ENCODE data around the gene CPEB1.

CPEB1 gene

DNA sequence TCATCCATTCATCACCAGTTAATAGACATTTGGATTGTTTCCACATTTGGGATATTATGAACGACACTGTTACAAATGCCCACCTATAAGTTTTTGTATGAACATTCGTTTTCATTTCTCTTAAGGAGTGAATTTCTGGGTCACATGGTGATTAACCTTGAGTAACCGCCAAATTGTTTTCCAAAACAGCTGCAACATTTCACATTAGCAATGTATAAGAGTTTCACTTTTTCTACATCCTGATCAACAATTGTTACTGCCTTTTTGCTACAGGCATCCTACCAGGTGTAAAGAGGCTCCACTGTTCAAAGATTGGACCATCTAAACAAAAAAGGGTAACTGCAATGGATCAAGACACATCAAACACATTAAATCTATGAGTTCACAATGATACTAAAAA is 52.0 kb downstream of the CPEB1 start:
- POLR2A ChIA-PET (ENCODE audit: low non-redundant PET), result no interaction called here
- TF ChIP-seq, protein P1, sequence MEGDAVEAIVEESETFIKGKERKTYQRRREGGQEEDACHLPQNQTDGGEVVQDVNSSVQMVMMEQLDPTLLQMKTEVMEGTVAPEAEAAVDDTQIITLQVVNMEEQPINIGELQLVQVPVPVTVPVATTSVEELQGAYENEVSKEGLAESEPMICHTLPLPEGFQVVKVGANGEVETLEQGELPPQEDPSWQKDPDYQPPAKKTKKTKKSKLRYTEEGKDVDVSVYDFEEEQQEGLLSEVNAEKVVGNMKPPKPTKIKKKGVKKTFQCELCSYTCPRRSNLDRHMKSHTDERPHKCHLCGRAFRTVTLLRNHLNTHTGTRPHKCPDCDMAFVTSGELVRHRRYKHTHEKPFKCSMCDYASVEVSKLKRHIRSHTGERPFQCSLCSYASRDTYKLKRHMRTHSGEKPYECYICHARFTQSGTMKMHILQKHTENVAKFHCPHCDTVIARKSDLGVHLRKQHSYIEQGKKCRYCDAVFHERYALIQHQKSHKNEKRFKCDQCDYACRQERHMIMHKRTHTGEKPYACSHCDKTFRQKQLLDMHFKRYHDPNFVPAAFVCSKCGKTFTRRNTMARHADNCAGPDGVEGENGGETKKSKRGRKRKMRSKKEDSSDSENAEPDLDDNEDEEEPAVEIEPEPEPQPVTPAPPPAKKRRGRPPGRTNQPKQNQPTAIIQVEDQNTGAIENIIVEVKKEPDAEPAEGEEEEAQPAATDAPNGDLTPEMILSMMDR (conservative IDR thresholded peaks at IDR 0.05; ENCODE audit: low read depth), result no peak
- no peak for DNase-seq (ENCODE audit: low spot score)
- CTCF ChIA-PET, result interaction anchor here (0.7 kb wide), 1 partner anchor 36 kb away, joined by 3 read pairs; no protein-coding TSS in a partner anchor
- H3K27ac ChIP-seq, result no peak overlapping the region

DNA sequence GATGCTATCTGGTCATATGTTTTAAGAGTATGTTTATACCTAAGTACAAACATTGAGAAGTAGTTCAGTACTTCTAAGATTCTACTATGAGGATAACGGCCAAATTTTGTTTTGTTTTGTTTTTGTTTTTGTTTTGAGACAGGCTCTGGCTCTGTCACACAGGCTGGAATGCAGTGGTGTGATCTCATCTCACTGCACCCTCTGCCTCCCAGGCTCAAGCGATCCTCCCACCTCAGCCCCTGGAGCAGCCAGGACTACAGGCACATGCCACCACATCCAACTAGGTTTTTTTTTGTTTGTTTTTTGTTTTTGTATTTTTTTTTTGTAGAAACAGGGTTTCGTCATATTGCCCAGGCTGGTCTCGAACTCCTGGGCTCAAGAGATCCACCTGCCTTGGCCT is 59.4 kb downstream of the CPEB1 start:
- no peak for DNase-seq (ENCODE audit: low spot score)
- ChIA-PET CTCF (no interaction called here), POLR2A (ENCODE audit: low non-redundant PET) (no interaction called here)
- TF ChIP-seq, protein P1 (conservative IDR thresholded peaks at IDR 0.05; ENCODE audit: low read depth), result no peak
- no peak overlapping the region for H3K27ac ChIP-seq

DNA sequence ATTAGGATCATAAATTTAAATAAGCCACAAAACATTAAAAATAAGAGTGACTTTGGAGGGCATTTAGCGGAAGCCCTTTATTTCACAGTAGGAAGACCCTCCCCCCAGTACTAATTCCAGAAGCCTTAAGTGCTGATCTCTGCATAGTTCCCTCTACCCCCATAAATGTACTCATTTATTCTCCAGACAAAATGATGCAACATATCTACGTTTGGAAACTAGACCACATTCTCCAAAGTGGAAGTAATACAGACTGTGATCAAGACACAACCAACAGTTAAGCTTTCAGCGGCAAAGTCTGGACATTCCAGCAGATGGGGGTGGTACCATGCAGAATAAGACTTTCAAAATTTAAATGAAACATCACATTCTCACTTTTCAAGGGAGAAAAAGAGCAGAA is 62.1 kb downstream of the CPEB1 start:
- CTCF ChIA-PET, result interaction anchor here (0.6 to 0.8 kb wide), 3 partner anchors 11 to 272 kb away, joined by 3 to 6 read pairs (median 3); no protein-coding TSS in a partner anchor
- POLR2A ChIA-PET (ENCODE audit: low non-redundant PET), result no interaction called here
- no peak overlapping the region for H3K27ac ChIP-seq
- no peak for DNase-seq (ENCODE audit: low spot score)
- TF ChIP-seq, protein P1 (conservative IDR thresholded peaks at IDR 0.05; ENCODE audit: low read depth), result no peak

DNA sequence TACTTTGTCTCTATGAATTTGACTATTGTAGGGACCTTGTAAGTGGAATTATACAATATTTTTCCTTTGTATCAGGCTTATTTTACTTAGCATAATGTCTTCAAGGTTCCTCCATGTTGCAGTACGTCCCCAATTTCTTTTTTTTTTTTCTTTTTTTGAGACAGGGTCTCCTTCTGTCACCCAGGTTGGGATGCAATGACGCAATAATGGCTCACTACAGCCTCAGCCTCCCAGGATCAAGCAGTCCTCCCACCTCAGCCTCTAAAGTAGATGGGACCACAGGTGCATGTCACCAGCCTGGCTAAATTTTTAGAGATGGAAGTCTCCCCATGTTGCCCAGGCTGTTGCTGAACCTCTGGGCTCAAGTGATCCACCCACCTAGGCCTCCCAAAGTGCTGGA is 66.5 kb downstream of the CPEB1 start:
- POLR2A ChIA-PET (ENCODE audit: low non-redundant PET), result no interaction called here
- TF ChIP-seq, protein P1 (conservative IDR thresholded peaks at IDR 0.05; ENCODE audit: low read depth), result no peak
- DNase-seq (ENCODE audit: low spot score), result no peak
- CTCF ChIA-PET, result no interaction called here
- H3K27ac ChIP-seq, result no peak overlapping the region

DNA sequence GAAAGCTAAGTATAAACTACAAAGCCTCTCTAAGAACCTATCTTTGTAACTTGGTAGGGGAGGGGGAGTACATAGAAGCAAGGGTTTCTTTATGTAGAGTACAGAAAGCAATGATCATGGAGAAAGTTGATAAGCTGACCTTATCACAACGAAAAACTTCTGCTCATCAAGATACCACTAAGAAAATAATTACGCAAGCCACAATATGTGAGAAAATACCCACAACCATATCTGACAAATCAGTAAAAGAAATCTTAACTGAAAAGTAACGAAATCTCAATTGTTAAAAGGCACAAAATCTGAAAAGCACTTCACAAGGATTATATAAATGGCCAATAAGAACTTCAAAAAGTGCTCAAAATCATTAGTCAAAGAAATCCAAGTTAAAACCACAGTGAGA is 71.8 kb downstream of the CPEB1 start:
- TF ChIP-seq, protein P1 (conservative IDR thresholded peaks at IDR 0.05; ENCODE audit: low read depth), result no peak
- no peak for DNase-seq (ENCODE audit: low spot score)
- H3K27ac ChIP-seq, result no peak overlapping the region
- POLR2A ChIA-PET (ENCODE audit: low non-redundant PET), result no interaction called here
- CTCF ChIA-PET, result no interaction called here

DNA sequence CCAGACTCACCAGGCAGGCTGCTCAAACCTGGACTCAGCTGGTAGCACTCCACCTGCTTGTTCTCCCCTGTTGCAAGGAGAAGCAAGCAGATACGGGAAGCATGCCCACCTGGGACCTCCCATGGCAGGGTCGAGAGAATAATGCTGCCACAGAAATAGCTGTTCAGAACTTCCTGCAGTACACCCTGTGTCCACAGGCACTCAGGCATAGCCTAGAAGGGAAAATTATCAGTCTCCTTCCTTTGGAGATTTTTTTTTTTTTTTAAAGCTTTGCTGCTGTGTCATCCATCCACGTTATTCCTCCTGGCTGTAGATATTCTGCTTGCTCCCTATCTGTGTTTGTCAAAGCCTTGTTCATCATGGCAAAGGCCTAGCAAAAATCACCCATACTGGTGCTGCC is 74.2 kb downstream of the CPEB1 start:
- CTCF ChIA-PET, result interaction anchor here (0.6 to 1.5 kb wide), 4 partner anchors 10 to 700 kb away, joined by 3 to 7 read pairs (median 3); no protein-coding TSS in a partner anchor
- H3K27ac ChIP-seq, result no peak overlapping the region
- no peak for DNase-seq (ENCODE audit: low spot score)
- POLR2A ChIA-PET (ENCODE audit: low non-redundant PET), result no interaction called here
- TF ChIP-seq, protein P1 (conservative IDR thresholded peaks at IDR 0.05; ENCODE audit: low read depth), result no peak

DNA sequence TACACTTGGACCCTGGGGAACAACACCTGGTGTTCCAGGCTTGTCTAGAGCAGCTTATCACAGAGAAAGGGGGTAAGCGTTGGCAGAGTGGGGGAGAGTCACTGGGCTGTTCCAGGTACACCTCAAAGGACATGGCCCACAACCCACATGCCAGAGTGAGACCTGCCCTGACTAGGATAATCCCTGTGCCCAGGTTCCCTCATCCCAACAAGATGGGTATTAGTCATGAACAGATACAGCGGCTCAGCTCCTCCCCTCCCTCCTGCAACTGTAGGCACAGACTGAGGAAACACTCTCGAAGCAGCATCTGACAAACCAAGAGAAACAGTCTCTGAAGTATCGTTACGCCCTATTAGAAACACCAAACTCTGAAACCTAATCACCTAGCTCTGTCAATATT is 74.9 kb downstream of the CPEB1 start:
- H3K27ac ChIP-seq, result peak overlapping the region; percentile 14
- ChIA-PET POLR2A (ENCODE audit: low non-redundant PET) (no interaction called here), CTCF (interaction anchor here (0.6 kb wide), 2 partner anchors 193 to 294 kb away, joined by 3 to 7 read pairs; no protein-coding TSS in a partner anchor)
- peak; percentile 26 for DNase-seq (ENCODE audit: low spot score)
- TF ChIP-seq, protein P1 (conservative IDR thresholded peaks at IDR 0.05; ENCODE audit: low read depth), result no peak

Measured in RWPE1 (cell line).